HG02870 (cell line): ENCODE results near the gene NKX6-1.

Experiments
- ATAC-seq: cut with Tn5 transposase; IDR thresholded peaks from one replicate; pipeline ENCODE4 v1.9.1; 2021; ENCODE audit warnings: mild to moderate bottlenecking, moderate library complexity; ENCODE audit not compliant: unreplicated experiment

Gene NKX6-1

GRCh38 chr4:84499624-84499982, 511 bp upstream of the NKX6-1 start:
- ATAC-seq = no peak

- ATAC-seq = no peak
Measured at GRCh38 chr4:84498203-84498934, 723 bp downstream of the NKX6-1 start.

- no peak for ATAC-seq
Measured at GRCh38 chr4:84497504-84498202, 1.4 kb downstream of the NKX6-1 start.

DNA sequence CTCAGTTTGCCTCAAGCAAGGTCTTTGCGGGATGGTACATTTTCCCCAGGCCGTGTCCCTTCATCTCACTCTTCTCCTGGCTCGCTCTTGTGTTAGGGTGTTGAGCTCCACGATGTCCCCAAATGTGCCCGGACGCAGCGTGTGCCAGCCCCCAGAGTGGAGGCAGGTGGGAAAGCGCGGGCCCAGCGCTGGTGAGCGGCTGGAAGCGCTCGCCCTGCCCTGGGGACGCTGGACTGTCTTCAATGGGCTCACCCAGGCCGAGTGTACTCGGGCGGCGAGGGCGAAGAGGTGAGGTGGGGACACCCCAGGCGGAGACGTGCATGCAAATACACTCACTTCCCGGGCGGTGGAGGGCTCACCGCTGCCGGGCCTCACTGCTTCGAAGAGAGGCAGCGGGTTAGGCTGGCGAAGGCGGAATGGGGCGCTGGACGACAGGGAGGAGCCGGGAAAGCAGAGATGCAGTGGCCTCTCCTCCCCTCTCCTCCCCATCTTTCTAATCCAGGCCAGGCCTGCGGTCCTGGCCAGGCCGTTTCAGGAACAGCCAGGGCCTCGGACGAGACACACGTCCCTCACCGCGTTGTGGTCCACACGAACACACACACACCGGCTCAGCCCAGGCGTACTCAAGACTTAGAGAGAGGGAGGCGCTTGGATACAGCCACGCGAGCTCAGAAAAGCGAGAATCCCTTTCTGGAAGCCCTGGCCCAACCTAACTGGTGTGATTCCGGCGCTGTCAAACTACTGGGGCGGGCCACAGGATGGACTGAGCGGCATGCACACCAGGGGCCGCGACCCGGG, 2.2 kb downstream of the NKX6-1 start:
- no peak for ATAC-seq

DNA sequence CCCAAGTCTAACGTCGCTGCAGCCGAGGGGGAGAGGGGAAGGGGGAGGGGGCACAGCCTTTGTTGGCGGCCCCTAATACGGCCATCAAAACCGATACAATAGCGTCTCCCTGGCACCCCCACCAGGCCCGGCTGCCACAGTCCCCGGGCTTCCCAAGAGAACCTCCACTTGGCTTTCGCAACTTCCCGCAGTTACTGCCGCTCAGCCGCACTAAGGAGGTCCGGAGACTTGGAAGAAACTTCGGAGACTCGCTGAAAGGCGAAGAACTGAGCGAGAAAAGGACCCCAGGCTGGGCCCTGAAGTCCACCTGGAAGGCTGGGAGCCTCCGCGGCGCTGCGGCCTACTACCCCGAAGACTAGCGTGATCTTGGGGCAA, 2.8 kb downstream of the NKX6-1 start:
- ATAC-seq = no peak

GRCh38 chr4:84495794-84496261, 3.3 kb downstream of the NKX6-1 start:
- no peak for ATAC-seq

- ATAC-seq = no peak
Measured at GRCh38 chr4:84495118-84495793, 3.8 kb downstream of the NKX6-1 start.

DNA sequence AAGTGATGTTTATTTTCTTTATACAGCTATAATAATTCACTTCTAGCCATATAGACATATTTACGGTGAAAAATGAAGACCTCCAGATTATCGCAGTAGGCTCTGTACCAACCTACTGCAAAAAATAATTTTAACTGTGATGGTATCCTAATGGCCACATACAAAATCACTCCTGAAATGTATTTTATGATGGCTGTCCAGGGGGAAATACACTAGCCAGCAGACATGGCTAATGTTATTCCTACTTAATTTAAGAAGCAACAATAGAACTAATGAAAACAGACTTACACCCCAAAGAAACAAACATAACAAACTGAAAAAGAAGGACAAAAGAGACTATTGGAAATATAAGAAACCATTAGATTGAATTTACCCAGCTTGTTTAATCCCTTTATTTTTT, 4.6 kb downstream of the NKX6-1 start:
- no peak for ATAC-seq

- ATAC-seq = no peak
Measured at GRCh38 chr4:84494076-84494475, 5.0 kb downstream of the NKX6-1 start.

DNA sequence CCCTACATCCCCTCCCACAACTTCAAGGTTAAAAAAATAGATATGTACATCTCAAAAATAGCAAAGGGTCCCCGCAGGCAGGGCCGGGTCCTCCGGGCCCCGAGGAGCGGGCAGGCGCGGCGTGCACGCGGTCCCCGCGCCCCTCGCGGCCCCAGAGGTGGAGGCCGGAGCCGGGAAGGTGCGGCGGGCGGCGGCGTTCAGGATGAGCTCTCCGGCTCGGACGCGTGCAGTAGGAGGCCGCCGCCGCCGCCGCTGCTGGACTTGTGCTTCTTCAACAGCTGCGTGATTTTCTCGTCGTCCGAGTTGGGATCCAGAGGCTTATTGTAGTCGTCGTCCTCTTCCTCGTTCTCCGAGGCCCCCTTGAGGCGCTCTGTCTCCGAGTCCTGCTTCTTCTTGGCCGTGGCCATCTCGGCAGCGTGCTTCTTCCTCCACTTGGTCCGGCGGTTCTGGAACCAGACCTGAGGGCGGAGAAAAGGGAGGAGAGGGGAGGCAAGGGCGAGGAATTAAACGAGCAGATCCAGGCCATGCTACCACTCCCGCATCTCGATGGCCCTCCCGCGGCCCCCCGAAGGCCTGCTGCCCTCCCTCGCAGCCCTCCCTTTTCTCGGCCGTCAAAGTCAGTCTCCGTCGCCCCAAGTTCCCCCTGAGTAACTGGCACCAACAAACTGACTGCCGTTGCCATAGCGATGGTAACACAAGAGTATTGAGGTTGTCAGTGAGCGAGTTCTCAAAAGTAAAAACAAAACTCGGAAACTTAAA, 5.8 kb downstream of the NKX6-1 start:
- ATAC-seq = no peak

DNA sequence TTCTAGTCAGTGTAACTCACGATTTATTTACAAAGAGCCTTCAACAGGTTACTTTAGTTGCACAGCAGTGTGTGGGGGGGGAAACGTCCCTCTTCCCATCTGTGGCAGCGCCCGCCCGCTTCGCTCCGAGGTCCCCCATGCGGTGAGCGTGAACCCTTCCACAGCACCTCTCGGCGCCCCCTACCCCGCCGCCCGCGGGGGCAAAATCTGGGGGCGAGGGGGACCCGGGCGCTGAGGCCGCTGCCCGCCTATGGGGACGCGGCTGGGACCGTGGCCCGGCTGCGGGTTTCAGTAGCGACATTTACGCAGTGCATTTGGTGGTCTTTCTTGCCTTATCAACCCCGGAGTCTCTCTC, 6.4 kb downstream of the NKX6-1 start:
- ATAC-seq = no peak

- no peak for ATAC-seq
Measured at GRCh38 chr4:84492290-84492689, 6.8 kb downstream of the NKX6-1 start.

DNA sequence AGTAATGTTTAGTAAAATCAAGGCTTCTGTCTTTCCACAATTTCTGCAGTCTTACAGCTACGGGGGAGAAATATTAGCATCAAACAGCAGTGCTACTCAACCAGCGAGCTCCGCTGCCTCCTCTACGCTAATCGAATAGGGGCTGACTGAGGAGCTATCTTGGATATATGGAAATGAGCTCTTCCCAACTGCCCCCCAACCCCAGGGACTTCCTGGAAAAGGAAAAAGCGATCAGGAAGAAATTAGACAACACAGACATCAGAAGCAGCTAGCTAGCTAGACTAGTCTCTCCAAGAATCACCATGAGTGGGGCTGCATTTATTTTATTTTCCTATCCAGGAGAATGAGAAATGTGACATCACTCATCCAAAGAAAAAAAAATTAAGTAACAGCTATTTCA, 7.6 kb downstream of the NKX6-1 start:
- ATAC-seq = no peak

DNA sequence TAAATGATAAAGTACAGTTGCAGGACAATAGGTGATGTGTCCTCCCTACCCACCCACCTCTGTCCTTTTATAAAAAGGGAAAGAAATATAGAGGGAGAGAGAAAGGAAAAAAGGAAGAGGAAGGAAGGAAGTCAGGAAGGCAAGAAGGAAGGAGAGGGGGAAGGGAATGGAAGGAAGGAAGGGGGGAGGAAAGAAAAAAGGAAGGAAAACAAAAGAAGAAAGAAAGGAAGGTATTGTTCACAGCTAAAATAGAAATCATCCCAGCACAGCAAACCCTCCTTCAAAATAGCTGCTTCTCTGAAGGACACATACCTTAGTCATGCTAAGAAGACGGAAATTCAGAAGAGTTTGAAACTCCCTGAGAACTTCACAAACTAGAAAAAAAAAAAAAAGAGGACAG, 8.4 kb downstream of the NKX6-1 start:
- ATAC-seq = no peak

- ATAC-seq = no peak
Measured at GRCh38 chr4:84484236-84484635, 14.9 kb downstream of the NKX6-1 start.

GRCh38 chr4:84483688-84484087, 15.4 kb downstream of the NKX6-1 start:
- ATAC-seq = no peak

DNA sequence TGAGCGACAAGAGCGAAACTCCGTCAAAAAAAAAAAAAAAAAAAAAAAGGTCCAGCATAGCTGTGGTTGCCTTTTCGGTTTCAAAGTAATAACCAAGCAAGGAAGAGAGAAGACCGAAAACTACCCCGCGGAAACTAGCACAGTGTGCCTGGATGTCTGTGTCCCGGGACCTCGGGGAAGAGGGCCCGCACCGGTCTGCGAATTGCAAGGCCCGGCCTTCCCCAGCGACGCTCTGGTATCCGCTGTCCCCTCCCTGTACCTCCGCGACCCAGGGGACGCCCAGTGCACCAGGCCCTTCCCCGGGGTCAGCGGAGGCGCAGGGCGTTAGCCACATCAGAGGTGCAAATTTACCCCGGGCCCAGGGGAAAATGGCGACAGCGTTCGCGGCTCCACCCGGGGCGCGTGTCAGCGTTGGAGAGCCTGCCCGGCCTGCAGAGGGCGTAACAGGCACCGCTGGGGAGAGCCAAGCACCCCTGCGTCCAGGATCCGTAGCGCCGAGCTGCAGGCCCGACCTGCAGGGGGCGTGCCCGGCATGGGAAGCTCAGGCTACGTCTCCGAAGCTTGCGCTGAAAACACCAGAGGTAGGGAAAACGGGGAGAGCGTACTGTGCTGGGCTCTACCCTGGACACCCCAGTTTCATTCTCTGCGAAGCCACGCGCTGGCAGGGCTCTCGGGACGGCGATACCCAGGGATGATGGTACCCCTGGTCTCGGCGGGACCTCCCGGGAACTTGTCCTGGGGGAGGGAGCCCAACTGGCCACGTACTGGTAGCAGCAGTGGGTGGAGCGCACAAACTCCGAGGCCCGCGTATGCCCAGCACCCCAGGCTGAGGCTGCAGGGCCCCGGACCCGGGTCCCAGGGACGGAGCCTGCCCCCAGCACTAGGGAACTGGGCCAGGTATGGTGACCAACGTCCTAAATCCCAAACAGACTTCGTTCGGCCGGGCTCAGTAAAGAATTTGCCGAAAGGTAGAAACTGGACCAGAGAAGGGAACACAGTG, 16.2 kb downstream of the NKX6-1 start:
- no peak for ATAC-seq

- ATAC-seq = no peak
Measured at GRCh38 chr4:84481860-84482245, 17.2 kb downstream of the NKX6-1 start.

DNA sequence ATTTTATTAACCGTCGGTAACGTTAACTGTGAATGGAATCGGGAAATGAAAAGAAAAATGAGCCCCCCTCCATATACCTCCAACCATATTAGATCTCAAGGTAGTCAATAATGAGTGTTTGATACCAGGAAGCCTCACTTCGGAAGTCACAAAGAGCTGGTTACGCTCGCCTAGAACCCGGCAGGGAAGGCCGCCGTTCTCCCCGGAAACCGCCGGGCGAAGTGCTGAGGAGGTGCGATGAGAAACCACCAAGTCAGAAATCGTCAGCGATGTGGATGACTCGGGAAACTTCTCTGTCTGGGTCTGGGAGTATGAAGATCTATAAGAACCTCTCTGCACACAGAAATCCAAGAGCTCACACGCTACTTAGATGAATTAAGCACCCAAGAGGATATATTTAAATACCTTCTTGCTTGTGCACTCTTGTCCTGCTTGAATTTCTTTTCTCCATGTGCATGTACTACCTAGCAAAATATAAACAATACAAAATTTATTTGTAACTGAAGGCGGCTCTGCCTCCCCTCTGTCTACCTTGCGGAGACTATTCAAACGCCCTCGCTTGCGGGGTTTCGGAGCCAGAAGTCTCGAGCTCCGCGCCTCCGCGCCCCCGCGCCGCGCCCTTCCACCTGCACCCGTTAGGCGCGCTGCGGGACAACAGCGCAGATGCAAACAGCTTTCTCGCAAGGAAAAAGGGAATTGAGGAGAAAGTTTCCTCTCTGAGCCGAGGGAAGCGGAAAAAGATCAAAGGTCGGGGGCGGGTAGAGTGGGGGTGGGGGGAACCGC, 17.8 kb downstream of the NKX6-1 start:
- ATAC-seq = no peak
